Trophoblast cell (in vitro differentiated cells and primary cell): ENCODE results near the gene KIF14.
"Not testable (repeated sequence)": the region's sequence is repeated elsewhere in the genome, so short reads cannot be mapped to it uniquely, and the experiment has no call there.

Source experiments
- DNase-seq, 2 donors: peaks; one replicate each; pipeline ENCODE4 v3.0.0-alpha.2; 2016
- H2AFZ ChIP-seq: 2 replicates; pipeline ENCODE4 v1.6.1; 2013; ENCODE audit warnings: low read length, moderate library complexity, mild to moderate bottlenecking; ENCODE audit not compliant: insufficient read depth, poor library complexity
- H2AK5ac ChIP-seq: 2 replicates; pipeline ENCODE4 v1.6.1; 2013; ENCODE audit warnings: mild to moderate bottlenecking, low read length
- H2BK120ac ChIP-seq: 2 replicates; pipeline ENCODE4 v1.6.1; 2013; ENCODE audit warnings: low read length, mild to moderate bottlenecking, moderate library complexity; ENCODE audit not compliant: insufficient read depth, poor library complexity
- H2BK12ac ChIP-seq: 2 replicates; pipeline ENCODE4 v1.6.1; 2013; ENCODE audit warnings: mild to moderate bottlenecking, low read length, moderate library complexity
- H2BK5ac ChIP-seq: 2 replicates; pipeline ENCODE4 v1.6.1; 2013; ENCODE audit warnings: low read length, low read depth, moderate library complexity, mild to moderate bottlenecking; ENCODE audit not compliant: poor library complexity
- H3K14ac ChIP-seq: 2 replicates; pipeline ENCODE4 v1.6.1; 2013; ENCODE audit warnings: mild to moderate bottlenecking, low read length
- H3K18ac ChIP-seq: 2 replicates; pipeline ENCODE4 v1.6.1; 2013; ENCODE audit warnings: mild to moderate bottlenecking, low read length
- H3K23ac ChIP-seq: 2 replicates; pipeline ENCODE4 v1.6.1; 2013; ENCODE audit warnings: low read length
- H3K27ac ChIP-seq: 2 replicates; pipeline ENCODE4 v1.5.1; 2013; ENCODE audit warnings: low read depth, mild to moderate bottlenecking, inconsistent platforms, low read length, moderate library complexity
- H3K27me3 ChIP-seq: 2 replicates; pipeline ENCODE4 v1.6.1; 2013; ENCODE audit warnings: inconsistent platforms, mild to moderate bottlenecking, low read length, moderate library complexity; ENCODE audit not compliant: insufficient read depth
- H3K36me3 ChIP-seq, 2 experiments: 1 replicate in 1 of 2; 2 replicates in 1 of 2; pipeline ENCODE4 v1.6.1; 2013; ENCODE audit warnings: low read length in 2 of 2, mild to moderate bottlenecking in 2 of 2, moderate library complexity in 1 of 2; ENCODE audit not compliant: insufficient read depth in 2 of 2, control insufficient read depth in 1 of 2
- H3K4ac ChIP-seq: 2 replicates; pipeline ENCODE4 v1.6.1; 2013; ENCODE audit warnings: low read depth, mild to moderate bottlenecking, low read length, moderate library complexity
- H3K4me1 ChIP-seq, 2 experiments: 1 replicate in 1 of 2; 2 replicates in 1 of 2; pipeline ENCODE4 v1.6.1; 2013; ENCODE audit warnings: low read length in 2 of 2, mild to moderate bottlenecking in 2 of 2, moderate library complexity in 1 of 2; ENCODE audit not compliant: insufficient read depth in 2 of 2, control insufficient read depth in 1 of 2
- H3K4me2 ChIP-seq: 2 replicates; pipeline ENCODE4 v1.6.1; 2013; ENCODE audit warnings: inconsistent platforms, mild to moderate bottlenecking, low read length, moderate library complexity
- H3K4me3 ChIP-seq: 2 replicates; pipeline ENCODE4 v1.5.1; 2013; ENCODE audit warnings: mild to moderate bottlenecking, low read depth, low read length, inconsistent platforms
- H3K79me1 ChIP-seq: one replicate; pipeline ENCODE4 v1.6.1; 2013; ENCODE audit warnings: low read length
- H3K79me2 ChIP-seq: 2 replicates; pipeline ENCODE4 v1.6.1; 2013; ENCODE audit warnings: low read length, mild to moderate bottlenecking; ENCODE audit not compliant: control insufficient read depth, insufficient read depth, poor library complexity
- H3K9ac ChIP-seq: 2 replicates; pipeline ENCODE4 v1.6.1; 2013; ENCODE audit warnings: mild to moderate bottlenecking, low read length
- H3K9me3 ChIP-seq: 2 replicates; pipeline ENCODE4 v1.6.1; 2013; ENCODE audit warnings: low read depth, mild to moderate bottlenecking, control low read depth, inconsistent platforms, low read length; ENCODE audit not compliant: insufficient read depth
- H4K12ac ChIP-seq: 2 replicates; pipeline ENCODE4 v1.6.1; 2013; ENCODE audit warnings: low read depth, mild to moderate bottlenecking, low read length, moderate library complexity
- H4K8ac ChIP-seq: 2 replicates; pipeline ENCODE4 v1.6.1; 2013; ENCODE audit warnings: low read depth, mild to moderate bottlenecking, low read length, moderate library complexity
- H4K91ac ChIP-seq: one replicate; pipeline ENCODE4 v1.6.1; 2013; ENCODE audit warnings: low read depth, mild to moderate bottlenecking, low read length, moderate library complexity
- WGBS: extraction: QIAGEN DNeasy Blood & Tissue Kit; methylation state at CpG from one replicate; pipeline ENCODE4 v1.1.7; 2013; ENCODE audit warnings: missing lambda C conversion rate; ENCODE audit not compliant: insufficient read length, insufficient coverage; ENCODE audit errors: extremely low coverage; 5-methylcytosine and 5-hydroxymethylcytosine counted together

The KIF14 gene

GRCh38 chr1:200525090-200525987 lies 95.2 kb downstream of the KIF14 start:
- Histone ChIP-seq H3K9me3 (no peaks in the 10 kb centered on the region), H2BK120ac (no peak overlapping the region), H3K27ac (no peak overlapping the region), H3K23ac (no peak overlapping the region), H3K18ac (no peak overlapping the region), H4K12ac (no peak overlapping the region), H2AK5ac (no peak overlapping the region), H3K4ac (no peak overlapping the region), H3K36me3 (no peaks in the 10 kb centered on the region), H3K4me2 (no peak overlapping the region), H3K14ac (no peak overlapping the region), H4K91ac (no peak overlapping the region), H3K4me3 (no peak overlapping the region), H3K4me1 (no peaks in the 10 kb centered on the region), H3K79me2 (no peaks in the 10 kb centered on the region), H2BK12ac (no peak overlapping the region), H2BK5ac (no peak overlapping the region), H2AFZ (no peak overlapping the region), H3K27me3 (no peaks in the 10 kb centered on the region), H4K8ac (no peak overlapping the region), H3K9ac (no peak overlapping the region), H3K79me1 (no peaks in the 10 kb centered on the region)
- peak in 1 of 2 donors; percentile 3 for DNase-seq
- WGBS = no CpG with 5 or more reads among the region's 9 CpGs

DNA sequence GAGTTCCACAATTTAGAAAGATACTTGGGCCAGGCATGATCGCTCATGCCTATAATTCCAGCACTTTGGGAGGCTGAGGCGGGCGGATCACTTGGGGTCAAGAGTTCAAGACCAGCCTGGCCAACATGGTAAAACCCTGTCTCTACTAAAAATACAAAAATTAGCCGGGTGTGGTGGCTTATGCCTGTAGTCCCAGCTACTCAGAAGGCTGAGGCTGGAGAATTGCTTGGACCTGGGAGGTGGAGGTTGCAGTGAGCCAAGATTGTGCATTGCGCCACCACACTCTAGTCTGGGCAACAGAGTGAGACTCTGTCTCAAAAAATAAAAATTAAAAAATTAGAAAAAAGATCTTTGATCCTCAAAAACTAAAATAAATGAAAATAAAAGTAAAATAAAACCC lies 96.0 kb downstream of the KIF14 start:
- not testable (repeated sequence) for H3K4me2 ChIP-seq, H3K79me2 ChIP-seq, H3K23ac ChIP-seq, DNase-seq, H2BK12ac ChIP-seq, H3K27ac ChIP-seq, H2BK5ac ChIP-seq, H3K4ac ChIP-seq, H3K79me1 ChIP-seq, H3K36me3 ChIP-seq, H2AK5ac ChIP-seq, H3K18ac ChIP-seq, H3K4me1 ChIP-seq, H3K14ac ChIP-seq, H4K12ac ChIP-seq, H2AFZ ChIP-seq, H4K91ac ChIP-seq, H3K4me3 ChIP-seq, H2BK120ac ChIP-seq, H3K9me3 ChIP-seq, H4K8ac ChIP-seq, H3K27me3 ChIP-seq, H3K9ac ChIP-seq
- no CpG with 5 or more reads among the region's 5 CpGs for WGBS

- Histone ChIP-seq H2AFZ (no peak overlapping the region), H3K4me1 (no peaks in the 10 kb centered on the region), H3K79me2 (no peaks in the 10 kb centered on the region), H3K4me2 (no peak overlapping the region), H3K18ac (no peak overlapping the region), H2AK5ac (no peak overlapping the region), H3K79me1 (no peaks in the 10 kb centered on the region), H4K12ac (no peak overlapping the region), H2BK120ac (no peak overlapping the region), H3K27ac (no peak overlapping the region), H3K9ac (no peak overlapping the region), H4K91ac (no peak overlapping the region), H3K9me3 (no peaks in the 10 kb centered on the region), H3K27me3 (no peaks in the 10 kb centered on the region), H3K36me3 (no peaks in the 10 kb centered on the region), H3K4me3 (no peak overlapping the region), H3K4ac (no peak overlapping the region), H2BK5ac (no peak overlapping the region), H2BK12ac (no peak overlapping the region), H3K23ac (no peak overlapping the region), H3K14ac (no peak overlapping the region), H4K8ac (no peak overlapping the region)
- WGBS = no CpG with 5 or more reads among the region's 2 CpGs
- no peak for DNase-seq
Measured at GRCh38 chr1:200524092-200524491, 96.5 kb downstream of the KIF14 start.

- Histone ChIP-seq H4K8ac (no peak overlapping the region), H3K9me3 (no peaks in the 10 kb centered on the region), H3K23ac (no peak overlapping the region), H2AK5ac (no peak overlapping the region), H2BK12ac (no peak overlapping the region), H3K36me3 (no peaks in the 10 kb centered on the region), H2BK5ac (no peak overlapping the region), H3K18ac (no peak overlapping the region), H3K79me2 (no peaks in the 10 kb centered on the region), H3K79me1 (no peaks in the 10 kb centered on the region), H2BK120ac (no peak overlapping the region), H3K4me1 (no peaks in the 10 kb centered on the region), H3K9ac (no peak overlapping the region), H4K91ac (no peak overlapping the region), H3K27me3 (no peaks in the 10 kb centered on the region), H3K14ac (no peak overlapping the region), H3K27ac (no peak overlapping the region), H3K4me3 (no peak overlapping the region), H4K12ac (no peak overlapping the region), H3K4ac (no peak overlapping the region), H2AFZ (no peak overlapping the region), H3K4me2 (no peak overlapping the region)
- DNase-seq = peak in 1 of 2 donors; percentile 12
- no CpG with 5 or more reads among the region's 8 CpGs for WGBS
Measured at GRCh38 chr1:200520735-200521134, 99.8 kb downstream of the KIF14 start.
